Measurements from ENCODE around the gene LRRC4C. TPM values are rescaled to one million over a fixed set of nuclear protein-coding genes. Genes with fewer than 3 reads are reported as not detected.

LRRC4C gene
- total RNA-seq, 1 donor from 2014 or later: 16.9 TPM

DNA sequence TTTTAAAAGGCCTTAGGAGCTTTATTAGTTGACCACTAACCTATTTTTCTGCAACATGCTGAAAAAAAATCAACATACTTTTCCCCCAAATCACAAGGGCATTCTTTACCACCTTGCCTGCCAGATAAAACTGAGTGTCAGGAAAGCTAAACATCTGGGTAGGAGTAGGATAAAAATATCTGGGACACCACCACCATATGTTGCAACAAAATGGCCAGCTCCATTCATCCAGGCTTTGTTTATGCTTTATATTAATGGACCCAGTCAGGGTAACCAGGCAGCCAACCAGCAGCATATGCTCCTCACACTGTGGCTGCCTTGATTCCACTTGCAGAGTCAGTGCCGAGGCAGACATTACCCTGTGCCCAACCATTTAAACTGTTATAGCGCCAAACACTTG, 1024.5 kb downstream of the LRRC4C start:
- Mint-ChIP-seq H3K4me3 (no peak overlapping the region), H3K27ac (no peak overlapping the region), H3K9me3 (peaks cover 1% of the 10 kb centered on the region), H3K27me3 (ENCODE audit: low read depth) (no peaks in the 10 kb centered on the region), H3K36me3 (no peaks in the 10 kb centered on the region), H3K4me1 (peaks cover 4% of the 10 kb centered on the region)
- TF ChIP-seq, protein P1, sequence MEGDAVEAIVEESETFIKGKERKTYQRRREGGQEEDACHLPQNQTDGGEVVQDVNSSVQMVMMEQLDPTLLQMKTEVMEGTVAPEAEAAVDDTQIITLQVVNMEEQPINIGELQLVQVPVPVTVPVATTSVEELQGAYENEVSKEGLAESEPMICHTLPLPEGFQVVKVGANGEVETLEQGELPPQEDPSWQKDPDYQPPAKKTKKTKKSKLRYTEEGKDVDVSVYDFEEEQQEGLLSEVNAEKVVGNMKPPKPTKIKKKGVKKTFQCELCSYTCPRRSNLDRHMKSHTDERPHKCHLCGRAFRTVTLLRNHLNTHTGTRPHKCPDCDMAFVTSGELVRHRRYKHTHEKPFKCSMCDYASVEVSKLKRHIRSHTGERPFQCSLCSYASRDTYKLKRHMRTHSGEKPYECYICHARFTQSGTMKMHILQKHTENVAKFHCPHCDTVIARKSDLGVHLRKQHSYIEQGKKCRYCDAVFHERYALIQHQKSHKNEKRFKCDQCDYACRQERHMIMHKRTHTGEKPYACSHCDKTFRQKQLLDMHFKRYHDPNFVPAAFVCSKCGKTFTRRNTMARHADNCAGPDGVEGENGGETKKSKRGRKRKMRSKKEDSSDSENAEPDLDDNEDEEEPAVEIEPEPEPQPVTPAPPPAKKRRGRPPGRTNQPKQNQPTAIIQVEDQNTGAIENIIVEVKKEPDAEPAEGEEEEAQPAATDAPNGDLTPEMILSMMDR (IDR thresholded peaks at IDR 0.05; ENCODE audit: unreplicated experiment): no peak
- DNase-seq (ENCODE audit: low spot score in 2 of 2, unreplicated experiment in 2 of 2): no peak

DNA sequence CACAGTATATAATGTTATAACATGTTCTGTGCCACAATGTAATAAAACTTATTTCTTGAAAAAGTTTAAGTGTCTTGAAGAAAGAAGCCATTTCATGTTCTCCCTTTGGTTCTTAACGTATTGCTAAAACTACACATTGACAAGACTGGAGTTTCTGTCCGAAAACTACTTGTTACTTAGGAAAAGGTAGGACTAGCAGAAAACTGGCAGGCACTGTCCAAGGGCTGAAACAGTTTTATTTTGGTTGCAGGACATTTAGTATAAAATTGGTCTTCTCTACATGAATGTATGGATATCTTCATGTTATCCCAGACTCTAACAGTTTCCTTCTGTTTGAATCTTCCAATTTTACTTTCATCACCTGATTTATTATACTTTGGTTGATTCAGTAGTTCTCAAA, 1027.1 kb downstream of the LRRC4C start:
- peaks cover 7% of the 10 kb centered on the region for H3K4me1 Mint-ChIP-seq
- H3K36me3 Mint-ChIP-seq: no peaks in the 10 kb centered on the region
- H3K4me3 Mint-ChIP-seq: no peak overlapping the region
- H3K9me3 Mint-ChIP-seq: no peaks in the 10 kb centered on the region
- TF ChIP-seq, protein P1 (IDR thresholded peaks at IDR 0.05; ENCODE audit: unreplicated experiment): no peak
- no peak overlapping the region for H3K27ac Mint-ChIP-seq
- no peaks in the 10 kb centered on the region for H3K27me3 Mint-ChIP-seq (ENCODE audit: low read depth)
- DNase-seq (ENCODE audit: low spot score in 2 of 2, unreplicated experiment in 2 of 2): no peak

DNA sequence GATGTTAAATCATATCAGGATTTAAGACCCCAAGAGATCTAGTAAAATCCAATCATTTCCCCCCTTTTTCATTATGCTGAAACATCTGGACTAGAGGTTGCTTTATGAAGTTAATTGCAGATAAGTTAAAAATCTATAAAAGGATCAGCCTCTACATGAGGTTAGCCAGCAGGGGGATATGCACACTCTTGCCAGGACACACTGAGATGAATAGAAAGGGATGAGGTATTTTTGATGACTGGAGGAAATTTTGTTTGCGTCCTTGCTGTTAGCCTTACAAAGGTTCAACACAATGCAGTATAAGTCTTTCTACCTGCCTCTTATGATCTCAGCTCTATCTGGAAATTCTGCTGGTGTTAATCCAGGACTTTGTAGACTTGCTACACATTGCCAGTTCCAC, 1034.3 kb downstream of the LRRC4C start:
- Mint-ChIP-seq H3K27ac (no peak overlapping the region), H3K4me3 (no peak overlapping the region), H3K9me3 (no peaks in the 10 kb centered on the region), H3K36me3 (no peaks in the 10 kb centered on the region), H3K4me1 (peaks cover 5% of the 10 kb centered on the region), H3K27me3 (ENCODE audit: low read depth) (peaks cover 1% of the 10 kb centered on the region)
- DNase-seq (ENCODE audit: low spot score in 2 of 2, unreplicated experiment in 2 of 2): no peak
- TF ChIP-seq, protein P1 (IDR thresholded peaks at IDR 0.05; ENCODE audit: unreplicated experiment): no peak

DNA sequence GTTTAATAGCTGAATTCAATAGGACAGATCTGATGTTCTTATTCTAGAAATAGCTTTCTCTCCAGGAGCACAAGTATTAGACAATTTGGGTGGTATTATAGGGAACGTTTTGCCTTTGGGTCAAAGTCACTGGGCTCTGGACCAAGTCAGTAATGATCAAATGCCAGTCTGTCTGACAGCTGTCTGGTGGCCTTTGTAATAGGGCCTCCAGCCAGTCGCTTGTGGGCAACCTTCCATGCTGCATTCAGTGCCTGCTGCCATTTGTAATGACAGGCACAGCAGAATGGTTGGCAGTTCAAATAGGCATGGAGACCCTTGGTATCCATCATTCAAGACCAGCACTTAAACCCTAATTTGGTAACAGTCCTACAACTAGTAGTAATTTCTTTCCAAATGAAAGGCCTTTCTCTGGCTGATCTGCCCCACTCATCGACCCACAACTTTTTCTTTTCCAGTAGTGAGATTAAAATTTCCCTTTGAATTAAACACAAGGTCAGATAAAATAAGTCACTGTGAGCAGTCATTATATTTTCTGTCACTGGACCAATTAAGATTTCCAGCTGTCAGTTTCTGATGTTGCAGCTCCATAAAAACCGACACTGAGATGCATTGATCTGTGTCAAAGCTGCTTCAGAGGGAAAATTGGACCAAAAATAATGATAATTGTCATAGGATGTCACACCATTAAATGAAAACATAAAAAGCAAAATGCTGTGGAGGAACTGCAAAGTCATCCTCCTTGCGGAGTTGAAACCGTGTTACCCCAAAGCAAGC, 1038.1 kb downstream of the LRRC4C start:
- Mint-ChIP-seq H3K4me3 (no peak overlapping the region), H3K27ac (no peak overlapping the region), H3K4me1 (no peaks in the 10 kb centered on the region), H3K9me3 (no peaks in the 10 kb centered on the region), H3K27me3 (ENCODE audit: low read depth) (peaks cover 1% of the 10 kb centered on the region), H3K36me3 (no peaks in the 10 kb centered on the region)
- TF ChIP-seq, protein P1 (IDR thresholded peaks at IDR 0.05; ENCODE audit: unreplicated experiment): no peak
- DNase-seq (ENCODE audit: low spot score in 2 of 2, unreplicated experiment in 2 of 2): no peak

DNA sequence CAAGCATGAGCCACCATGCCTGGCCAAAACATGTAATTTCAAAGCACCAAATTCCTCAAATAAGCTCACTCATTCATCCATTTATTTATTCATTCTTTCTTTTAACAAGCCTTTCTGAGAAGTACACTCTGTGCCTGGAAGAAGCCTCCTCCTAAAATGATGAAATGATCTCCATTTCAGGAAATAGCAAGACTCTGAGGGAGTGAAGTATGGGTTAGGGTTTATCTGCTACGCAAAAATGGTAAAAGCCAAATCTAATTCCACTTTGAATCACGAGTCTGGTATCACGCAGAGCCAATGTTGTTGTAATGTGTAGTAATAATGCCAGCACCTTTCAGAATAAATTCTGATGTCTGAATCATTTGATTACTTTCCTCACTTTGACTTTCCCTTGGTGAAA, 1041.8 kb downstream of the LRRC4C start:
- no peak overlapping the region for H3K27ac Mint-ChIP-seq
- H3K27me3 Mint-ChIP-seq (ENCODE audit: low read depth): no peaks in the 10 kb centered on the region
- H3K9me3 Mint-ChIP-seq: no peaks in the 10 kb centered on the region
- H3K36me3 Mint-ChIP-seq: no peaks in the 10 kb centered on the region
- H3K4me1 Mint-ChIP-seq: no peaks in the 10 kb centered on the region
- DNase-seq (ENCODE audit: low spot score in 2 of 2, unreplicated experiment in 2 of 2): no peak
- H3K4me3 Mint-ChIP-seq: no peak overlapping the region
- TF ChIP-seq, protein P1 (IDR thresholded peaks at IDR 0.05; ENCODE audit: unreplicated experiment): no peak

All from mesothelial cell of epicardium (in vitro differentiated cells).